ENCODE measurements around the gene ZNF595. TPM values are rescaled to one million over a fixed set of nuclear protein-coding genes. Genes with fewer than 3 reads are reported as not detected.

Gene ZNF595
- polyA plus RNA-seq, 1 donor (not counting 4 experiments of a cell fraction or from before 2014, with no cell fraction given): 6.6 TPM

DNA sequence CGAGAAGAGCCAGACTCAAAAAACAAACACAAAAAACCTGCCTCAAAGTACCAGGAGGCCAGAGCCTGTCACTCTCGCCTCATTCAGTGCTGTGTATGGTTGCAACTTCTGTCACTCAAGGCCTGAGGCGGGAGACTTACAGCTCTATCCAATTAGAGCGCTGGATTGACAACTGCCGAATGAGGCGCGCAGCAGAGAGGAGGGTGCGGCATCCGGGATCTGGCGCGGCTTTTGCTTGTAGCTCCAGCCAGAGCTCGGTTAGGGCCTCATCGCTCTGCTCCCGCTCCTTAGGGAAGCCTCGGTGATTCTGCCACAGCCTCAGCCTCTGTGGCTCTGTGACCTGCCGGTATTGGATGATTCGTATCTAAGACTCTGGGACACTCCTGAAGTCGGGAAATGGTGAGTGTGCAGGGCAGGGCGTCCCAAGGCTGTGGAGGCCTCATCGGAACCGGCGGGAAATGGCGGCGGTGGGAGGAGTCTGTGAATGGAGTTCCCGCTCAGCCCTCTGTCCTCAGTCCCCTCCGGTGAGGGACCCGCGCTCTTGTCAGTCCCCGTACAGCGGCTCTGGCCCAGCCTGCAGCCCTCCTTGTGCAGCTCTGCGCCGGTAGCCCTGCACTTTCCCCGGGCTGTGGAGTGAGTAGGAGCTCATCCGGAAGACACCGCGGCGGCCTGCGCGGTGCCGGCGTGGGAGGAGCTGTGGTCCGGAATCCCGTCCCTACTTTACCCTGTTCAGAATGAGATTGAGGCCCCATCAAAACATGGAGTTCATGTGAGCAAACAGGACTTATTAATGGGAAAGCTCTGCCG, 71.4 kb downstream of the ZNF595 start, which contains the start of gene ZNF718:
Gene ZNF718 (plus strand): TSS at position 227 of the 807 bp plus-strand sequence. CDS start 170 bp downstream, at position 397.
- Histone ChIP-seq H3K79me2 (ENCODE audit: control insufficient read depth, insufficient read depth, low read length) (peaks cover 41% of the 10 kb centered on the region), H2AFZ (ENCODE audit: control insufficient read depth, low read length) (peak within 1 kb of the TSS; percentile 100), H3K27me3 (ENCODE audit: control insufficient read depth, extremely low read depth, insufficient read depth, low read length) (no peaks in the 10 kb centered on the region), H3K9ac (ENCODE audit: control insufficient read depth, extremely low read depth, insufficient read depth, low read length) (peak within 1 kb of the TSS; percentile 92), H3K9me1 (ENCODE audit: control insufficient read depth, extremely low read depth, insufficient read depth, low read length) (no peaks in the 10 kb centered on the region), H3K27ac (ENCODE audit: control insufficient read depth, insufficient read depth, low read length) (peak within 1 kb of the TSS; percentile 91), H3K36me3 (ENCODE audit: control insufficient read depth in 2 of 2, extremely low read depth in 1 of 2, insufficient read depth in 2 of 2, low read length in 2 of 2) (peaks cover 0 to 19% of the 10 kb centered on the region in 2 experiments), H4K20me1 (ENCODE audit: control insufficient read depth, extremely low read depth, insufficient read depth, low read length) (no peaks in the 10 kb centered on the region), H3K4me1 (ENCODE audit: control insufficient read depth, extremely low read depth, insufficient read depth, low read length) (peaks cover 5% of the 10 kb centered on the region), H3K4me3 (ENCODE audit: control insufficient read depth in 2 of 3, extremely low read depth in 1 of 3, insufficient read depth in 2 of 3, low read depth in 1 of 3, low read length in 3 of 3) (peak within 1 kb of the TSS; percentile 79 to 94 (median 93)), H3K9me3 (ENCODE audit: control insufficient read depth, low read depth, low read length) (peaks cover 14% of the 10 kb centered on the region), H3K4me2 (ENCODE audit: control insufficient read depth, extremely low read depth, insufficient read depth, low read depth, low read length) (peak within 1 kb of the TSS; percentile 89)
- TF ChIP-seq EZH2 (IDR thresholded peaks at IDR 0.05; ENCODE audit: low read length): no peak
- TF ChIP-seq, protein P1, sequence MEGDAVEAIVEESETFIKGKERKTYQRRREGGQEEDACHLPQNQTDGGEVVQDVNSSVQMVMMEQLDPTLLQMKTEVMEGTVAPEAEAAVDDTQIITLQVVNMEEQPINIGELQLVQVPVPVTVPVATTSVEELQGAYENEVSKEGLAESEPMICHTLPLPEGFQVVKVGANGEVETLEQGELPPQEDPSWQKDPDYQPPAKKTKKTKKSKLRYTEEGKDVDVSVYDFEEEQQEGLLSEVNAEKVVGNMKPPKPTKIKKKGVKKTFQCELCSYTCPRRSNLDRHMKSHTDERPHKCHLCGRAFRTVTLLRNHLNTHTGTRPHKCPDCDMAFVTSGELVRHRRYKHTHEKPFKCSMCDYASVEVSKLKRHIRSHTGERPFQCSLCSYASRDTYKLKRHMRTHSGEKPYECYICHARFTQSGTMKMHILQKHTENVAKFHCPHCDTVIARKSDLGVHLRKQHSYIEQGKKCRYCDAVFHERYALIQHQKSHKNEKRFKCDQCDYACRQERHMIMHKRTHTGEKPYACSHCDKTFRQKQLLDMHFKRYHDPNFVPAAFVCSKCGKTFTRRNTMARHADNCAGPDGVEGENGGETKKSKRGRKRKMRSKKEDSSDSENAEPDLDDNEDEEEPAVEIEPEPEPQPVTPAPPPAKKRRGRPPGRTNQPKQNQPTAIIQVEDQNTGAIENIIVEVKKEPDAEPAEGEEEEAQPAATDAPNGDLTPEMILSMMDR (optimal IDR thresholded peaks at IDR 0.05 in 1 of 3, IDR thresholded peaks at IDR 0.05 in 1 of 3, conservative IDR thresholded peaks at IDR 0.05 in 1 of 3; ENCODE audit: extremely low read depth in 1 of 3, insufficient read depth in 2 of 3, low read length in 3 of 3): no peak
- DNase-seq (ENCODE audit: low read depth, low spot score) (peak; percentile 83), FAIRE-seq (peak; percentile 74)
- dilution Hi-C loops (cut with MboI; ENCODE audit: extremely low pct_ligation_motif_present, low sequenced_read_pairs): no loop called here

DNA sequence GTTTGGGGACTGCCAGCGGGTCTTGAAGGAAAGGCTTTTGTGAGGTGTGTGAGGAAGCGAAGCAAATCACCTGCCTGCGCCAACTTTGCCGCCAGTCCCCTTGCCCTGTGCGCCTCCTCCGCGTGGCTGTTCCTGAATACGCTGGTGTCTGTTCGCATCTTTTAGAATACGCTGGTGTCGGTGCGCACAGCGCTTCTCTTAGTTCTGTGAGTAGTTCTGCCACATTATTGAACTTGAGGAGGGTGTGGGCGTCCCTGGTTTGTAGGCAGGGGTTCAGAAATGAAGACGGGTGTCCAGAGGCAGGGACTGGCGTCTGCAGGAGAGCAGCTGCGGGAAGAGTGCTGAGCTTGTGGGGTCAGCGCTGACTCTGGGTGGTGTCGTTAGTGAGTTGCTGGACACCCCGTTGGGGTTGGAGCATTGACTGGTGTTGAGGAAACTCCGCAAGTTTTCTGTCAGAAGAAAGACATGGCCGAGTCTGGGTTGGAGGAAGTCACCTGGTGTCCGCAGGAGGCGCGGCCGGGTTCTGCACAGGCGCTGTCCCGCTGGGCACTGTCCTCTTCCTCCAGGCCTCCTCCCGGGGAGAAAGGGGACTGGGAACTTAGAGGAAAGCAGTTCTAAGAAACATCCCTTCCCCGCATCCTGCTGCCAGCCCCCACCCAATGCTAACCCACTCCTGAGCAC, 72.1 kb downstream of the ZNF595 start:
- dilution Hi-C loops (cut with MboI; ENCODE audit: extremely low pct_ligation_motif_present, low sequenced_read_pairs): no loop called here
- Histone ChIP-seq H3K4me1 (ENCODE audit: control insufficient read depth, extremely low read depth, insufficient read depth, low read length) (peaks cover 5% of the 10 kb centered on the region), H3K9me3 (ENCODE audit: control insufficient read depth, low read depth, low read length) (peaks cover 14% of the 10 kb centered on the region), H3K4me3 (ENCODE audit: control insufficient read depth in 2 of 3, extremely low read depth in 1 of 3, insufficient read depth in 2 of 3, low read depth in 1 of 3, low read length in 3 of 3) (peak overlapping the region; percentile 79 to 94 (median 93)), H3K9ac (ENCODE audit: control insufficient read depth, extremely low read depth, insufficient read depth, low read length) (peak overlapping the region; percentile 92), H3K36me3 (ENCODE audit: control insufficient read depth in 2 of 2, extremely low read depth in 1 of 2, insufficient read depth in 2 of 2, low read length in 2 of 2) (peaks cover 0 to 19% of the 10 kb centered on the region in 2 experiments), H3K79me2 (ENCODE audit: control insufficient read depth, insufficient read depth, low read length) (peaks cover 44% of the 10 kb centered on the region), H3K4me2 (ENCODE audit: control insufficient read depth, extremely low read depth, insufficient read depth, low read depth, low read length) (peak overlapping the region; percentile 89), H3K9me1 (ENCODE audit: control insufficient read depth, extremely low read depth, insufficient read depth, low read length) (no peaks in the 10 kb centered on the region), H4K20me1 (ENCODE audit: control insufficient read depth, extremely low read depth, insufficient read depth, low read length) (no peaks in the 10 kb centered on the region), H3K27ac (ENCODE audit: control insufficient read depth, insufficient read depth, low read length) (peak overlapping the region; percentile 91), H3K27me3 (ENCODE audit: control insufficient read depth, extremely low read depth, insufficient read depth, low read length) (no peaks in the 10 kb centered on the region), H2AFZ (ENCODE audit: control insufficient read depth, low read length) (peak overlapping the region; percentile 100)
- no peak for TF ChIP-seq EZH2 (IDR thresholded peaks at IDR 0.05; ENCODE audit: low read length)
- TF ChIP-seq, protein P1 (optimal IDR thresholded peaks at IDR 0.05 in 1 of 3, IDR thresholded peaks at IDR 0.05 in 1 of 3, conservative IDR thresholded peaks at IDR 0.05 in 1 of 3; ENCODE audit: extremely low read depth in 1 of 3, insufficient read depth in 2 of 3, low read length in 3 of 3): no peak
- DNase-seq (ENCODE audit: low read depth, low spot score) (no peak), FAIRE-seq (no peak)
